T-helper 2 cell treated with Interferon-gamma antibody and Interleukin-4, amounts not matched to agents 5 μg/mL and 100 μg/mL, for 36 hours (primary cell): ENCODE measurements around the gene CYP27B1.
A peak's percentile ranks its signal among the peaks of the same experiment; 100 is the strongest.

Experiments used
- DNase-seq: peaks from one replicate; pipeline ENCODE4 v3.0.0; 2021; ENCODE audit warnings: low spot score
- H3K27ac Mint-ChIP-seq: one replicate; pipeline ENCODE4 v1.8.0; 2021; ENCODE audit warnings: mild to moderate bottlenecking, mixed read lengths
- H3K27me3 Mint-ChIP-seq: one replicate; pipeline ENCODE4 v1.8.0; 2021; ENCODE audit warnings: low read depth, mixed read lengths
- H3K36me3 Mint-ChIP-seq: one replicate; pipeline ENCODE4 v1.8.0; 2021; ENCODE audit warnings: low read depth, mixed read lengths
- H3K4me1 Mint-ChIP-seq: one replicate; pipeline ENCODE4 v1.8.0; 2021; ENCODE audit warnings: low read depth, mixed read lengths
- H3K4me3 Mint-ChIP-seq: one replicate; pipeline ENCODE4 v1.8.0; 2022; ENCODE audit warnings: mild to moderate bottlenecking, moderate library complexity, mixed read lengths
- H3K9me3 Mint-ChIP-seq: one replicate; pipeline ENCODE4 v1.8.0; 2021; ENCODE audit warnings: mixed read lengths

CYP27B1 gene

GRCh38 chr12:57756406-57757341 is 10.2 kb downstream of the CYP27B1 start:
- DNase-seq, result peak; percentile 59
- peaks cover 36% of the 10 kb centered on the region for H3K4me1 Mint-ChIP-seq

GRCh38 chr12:57755454-57756372 is 11.2 kb downstream of the CYP27B1 start:
- H3K36me3 Mint-ChIP-seq, result peaks cover 26% of the 10 kb centered on the region
- H3K4me1 Mint-ChIP-seq, result peaks cover 46% of the 10 kb centered on the region

More at GRCh38 chr12:57756406-57757341, 10.2 kb downstream of the CYP27B1 start:
- H3K9me3 Mint-ChIP-seq, result no peaks in the 10 kb centered on the region
- H3K27me3 Mint-ChIP-seq, result peaks cover 3% of the 10 kb centered on the region
- H3K36me3 Mint-ChIP-seq, result peaks cover 18% of the 10 kb centered on the region
- peak overlapping the region; percentile 18 for H3K27ac Mint-ChIP-seq
- H3K4me3 Mint-ChIP-seq, result peak overlapping the region; percentile 85

GRCh38 chr12:57755194-57755453 is 11.8 kb downstream of the CYP27B1 start:
- H3K9me3 Mint-ChIP-seq, result no peaks in the 10 kb centered on the region
- peaks cover 50% of the 10 kb centered on the region for H3K4me1 Mint-ChIP-seq
- H3K27me3 Mint-ChIP-seq, result peaks cover 3% of the 10 kb centered on the region
- no peak for DNase-seq
- H3K4me3 Mint-ChIP-seq, result no peak overlapping the region
- H3K27ac Mint-ChIP-seq, result no peak overlapping the region
- H3K36me3 Mint-ChIP-seq, result peaks cover 31% of the 10 kb centered on the region

More at GRCh38 chr12:57755454-57756372, 11.2 kb downstream of the CYP27B1 start:
- Mint-ChIP-seq H3K27ac (peak overlapping the region; percentile 18), H3K27me3 (peaks cover 3% of the 10 kb centered on the region), H3K9me3 (no peaks in the 10 kb centered on the region), H3K4me3 (peak overlapping the region; percentile 85)
- DNase-seq, result peak; percentile 15

GRCh38 chr12:57754411-57755193 is 12.3 kb downstream of the CYP27B1 start, which contains the start of gene MARCHF9:
TSS of gene MARCHF9 (plus strand) at chr12:57755103. CDS start at chr12:57755529, 426 bp downstream.
- DNase-seq, result peak; percentile 83
- peaks cover 3% of the 10 kb centered on the region for H3K27me3 Mint-ChIP-seq

GRCh38 chr12:57753756-57754337 is 13.0 kb downstream of the CYP27B1 start:
- Mint-ChIP-seq H3K4me3 (peak overlapping the region; percentile 89), H3K4me1 (peaks cover 47% of the 10 kb centered on the region), H3K9me3 (no peaks in the 10 kb centered on the region), H3K36me3 (peaks cover 35% of the 10 kb centered on the region), H3K27ac (peak overlapping the region; percentile 85), H3K27me3 (peaks cover 3% of the 10 kb centered on the region)
- no peak for DNase-seq

More at GRCh38 chr12:57754411-57755193, 12.3 kb downstream of the CYP27B1 start, which contains the start of gene MARCHF9:
- Mint-ChIP-seq H3K36me3 (peaks cover 32% of the 10 kb centered on the region), H3K27ac (peak within 1 kb of the TSS; percentile 85), H3K4me3 (peak within 1 kb of the TSS; percentile 89), H3K9me3 (no peaks in the 10 kb centered on the region), H3K4me1 (peaks cover 51% of the 10 kb centered on the region)

- no peaks in the 10 kb centered on the region for H3K9me3 Mint-ChIP-seq
- peak overlapping the region; percentile 96 for H3K4me3 Mint-ChIP-seq
Observed at GRCh38 chr12:57752668-57753000, 14.2 kb downstream of the CYP27B1 start.

GRCh38 chr12:57751788-57752667 is 14.8 kb downstream of the CYP27B1 start, which contains the start of gene CDK4:
TSS of gene CDK4 (minus strand) at chr12:57752310. CDS start at chr12:57751717, 593 bp downstream.
- Mint-ChIP-seq H3K4me3 (peak within 1 kb of the TSS; percentile 96), H3K27me3 (peaks cover 3% of the 10 kb centered on the region), H3K36me3 (peaks cover 40% of the 10 kb centered on the region), H3K9me3 (no peaks in the 10 kb centered on the region), H3K27ac (peak within 1 kb of the TSS; percentile 89), H3K4me1 (peaks cover 46% of the 10 kb centered on the region)
- peak; percentile 99 for DNase-seq

More at GRCh38 chr12:57752668-57753000, 14.2 kb downstream of the CYP27B1 start:
- peaks cover 36% of the 10 kb centered on the region for H3K36me3 Mint-ChIP-seq
- peaks cover 3% of the 10 kb centered on the region for H3K27me3 Mint-ChIP-seq
- peaks cover 47% of the 10 kb centered on the region for H3K4me1 Mint-ChIP-seq
- peak overlapping the region; percentile 89 for H3K27ac Mint-ChIP-seq
- DNase-seq, result no peak

GRCh38 chr12:57751432-57751787 is 15.5 kb downstream of the CYP27B1 start:
- Mint-ChIP-seq H3K4me1 (peaks cover 43% of the 10 kb centered on the region), H3K9me3 (no peaks in the 10 kb centered on the region), H3K27ac (peak overlapping the region; percentile 89), H3K4me3 (peak overlapping the region; percentile 96), H3K36me3 (peaks cover 41% of the 10 kb centered on the region), H3K27me3 (peaks cover 3% of the 10 kb centered on the region)
- no peak for DNase-seq

GRCh38 chr12:57750561-57751431 is 16.1 kb downstream of the CYP27B1 start:
- H3K27me3 Mint-ChIP-seq, result peaks cover 3% of the 10 kb centered on the region

GRCh38 chr12:57749061-57749460 is 17.8 kb downstream of the CYP27B1 start:
- Mint-ChIP-seq H3K27me3 (peaks cover 3% of the 10 kb centered on the region), H3K36me3 (peaks cover 48% of the 10 kb centered on the region), H3K9me3 (no peaks in the 10 kb centered on the region), H3K27ac (no peak overlapping the region), H3K4me1 (peaks cover 52% of the 10 kb centered on the region), H3K4me3 (no peak overlapping the region)
- DNase-seq, result no peak

More at GRCh38 chr12:57750561-57751431, 16.1 kb downstream of the CYP27B1 start:
- no peak for DNase-seq
- Mint-ChIP-seq H3K27ac (peak overlapping the region; percentile 89), H3K9me3 (no peaks in the 10 kb centered on the region), H3K4me1 (peaks cover 45% of the 10 kb centered on the region), H3K36me3 (peaks cover 45% of the 10 kb centered on the region), H3K4me3 (peak overlapping the region; percentile 96)

GRCh38 chr12:57746025-57746424 is 20.9 kb downstream of the CYP27B1 start:
- H3K27ac Mint-ChIP-seq, result peak overlapping the region; percentile 99
- H3K27me3 Mint-ChIP-seq, result no peaks in the 10 kb centered on the region
- H3K36me3 Mint-ChIP-seq, result peaks cover 43% of the 10 kb centered on the region
- H3K9me3 Mint-ChIP-seq, result no peaks in the 10 kb centered on the region
- H3K4me1 Mint-ChIP-seq, result peaks cover 45% of the 10 kb centered on the region
- peak overlapping the region; percentile 96 for H3K4me3 Mint-ChIP-seq
- no peak for DNase-seq
